Cardiac septum (tissue), 1 donor: ENCODE results near the gene EXTL1. TPM values are rescaled to one million over a fixed set of nuclear protein-coding genes. Genes with fewer than 3 reads are reported as not detected.

Experiments used
- DNase-seq: peaks from one replicate; pipeline ENCODE4 v3.0.0-alpha.2; 2020; ENCODE audit warnings: low spot score
- intact Hi-C: fragments of 100-400 bp; cut with DNase I; formaldehyde crosslinking; loops from one replicate; pipeline ENCODE4 v1.14.0; 2022
- total RNA-seq: library from RNA; stranded (reverse); fragmentation: NEBNext Ultra II Directional; extraction: Animal tissue kit (Norgen Biotek cat#: 25700); gene quantifications from one replicate; pipeline ENCODE4 v1.2.1, GENCODE V29; 2021
- donor health status: DM: no; HTN: no; CAD: no.

The EXTL1 gene
- total RNA-seq, 1 donor from 2014 or later: 9.2 TPM

- no peak for DNase-seq
- intact Hi-C loops: loop anchor here (5.0 kb wide), 2 partner anchors 75 to 175 kb away; no protein-coding TSS in a partner anchor
Observed at GRCh38 chr1:25996966-25997827, 24.4 kb upstream of the EXTL1 start.

- intact Hi-C loops: loop anchor here (1.0 to 5.0 kb wide), 4 partner anchors 76 to 176 kb away; no protein-coding TSS in a partner anchor
- peak; percentile 99 for DNase-seq
Observed at GRCh38 chr1:25997828-25998761, 23.5 kb upstream of the EXTL1 start, which contains the start of gene PAFAH2. Gene PAFAH2 (minus strand): TSS chr1:25998063. CDS start chr1:25990816, 7,247 bp downstream.

- DNase-seq: no peak
- intact Hi-C loops: loop anchor here (2.0 to 5.0 kb wide), 3 partner anchors 77 to 177 kb away; no protein-coding TSS in a partner anchor
Observed at GRCh38 chr1:25999041-25999800, 22.4 kb upstream of the EXTL1 start.

GRCh38 chr1:26003262-26003661 lies 18.3 kb upstream of the EXTL1 start:
- intact Hi-C loops: no loop called here
- no peak for DNase-seq

GRCh38 chr1:26003756-26004155 lies 17.8 kb upstream of the EXTL1 start:
- no peak for DNase-seq
- intact Hi-C loops: no loop called here

GRCh38 chr1:26005434-26006105 lies 16.0 kb upstream of the EXTL1 start:
- intact Hi-C loops: no loop called here
- DNase-seq: no peak

GRCh38 chr1:26006710-26007109 lies 14.9 kb upstream of the EXTL1 start:
- DNase-seq: no peak
- intact Hi-C loops: no loop called here

- no peak for DNase-seq
- intact Hi-C loops: no loop called here
Observed at GRCh38 chr1:26009796-26010447, 11.7 kb upstream of the EXTL1 start.

GRCh38 chr1:26010825-26011224 lies 10.8 kb upstream of the EXTL1 start:
- intact Hi-C loops: no loop called here
- no peak for DNase-seq

GRCh38 chr1:26012864-26013263 lies 8.7 kb upstream of the EXTL1 start:
- intact Hi-C loops: no loop called here
- no peak for DNase-seq

- intact Hi-C loops: no loop called here
- no peak for DNase-seq
Observed at GRCh38 chr1:26014179-26014578, 7.4 kb upstream of the EXTL1 start.

GRCh38 chr1:26015358-26015757 lies 6.2 kb upstream of the EXTL1 start:
- DNase-seq: no peak
- intact Hi-C loops: no loop called here

- no peak for DNase-seq
- intact Hi-C loops: no loop called here
Observed at GRCh38 chr1:26016258-26016952, 5.2 kb upstream of the EXTL1 start.

GRCh38 chr1:26016953-26017545 lies 4.5 kb upstream of the EXTL1 start:
- intact Hi-C loops: no loop called here
- DNase-seq: no peak

- intact Hi-C loops: no loop called here
- no peak for DNase-seq
Observed at GRCh38 chr1:26017606-26018005, 4.0 kb upstream of the EXTL1 start.

- DNase-seq: no peak
- intact Hi-C loops: loop anchor here (2.0 kb wide), 1 partner anchor 47 kb away; the partner anchor contains the start of gene TRIM63
Observed at GRCh38 chr1:26019641-26020315, 1.8 kb upstream of the EXTL1 start.

GRCh38 chr1:26020330-26020768 lies 1.2 kb upstream of the EXTL1 start:
- intact Hi-C loops: loop anchor here (2.0 kb wide), 1 partner anchor 46 kb away; the partner anchor contains the start of gene TRIM63
- peak; percentile 90 for DNase-seq
